Adrenal gland (tissue), 12 donors: ENCODE measurements around the gene FLYWCH1. TPM values are rescaled to one million over a fixed set of nuclear protein-coding genes. Genes with fewer than 3 reads are reported as not detected.

Experiments
- DNase-seq, 7 donors: peaks; one replicate each; pipeline ENCODE4 v3.0.0-alpha.2; 2019 to 2020
- H3K27ac ChIP-seq, 5 donors: fragments of 200-600 bp; sonication (generic) in 4 of 5; 1 replicate in 3 of 5; 2 replicates in 2 of 5; pipeline versions ENCODE4 v1.5.1 to v1.8.0; 2016 to 2020; ENCODE audit warnings: mild to moderate bottlenecking in 1 of 5
- H3K27me3 ChIP-seq: fragments of 200-600 bp; 2 replicates; pipeline ENCODE4 v1.8.0; 2021
- H3K36me3 ChIP-seq, 2 donors: fragments of 200-600 bp; replicated peaks in 1 of 2; 1 replicate in 1 of 2; 2 replicates in 1 of 2; pipeline versions ENCODE4 v1.5.1 to v1.8.0; 2018 to 2022
- H3K4me1 ChIP-seq, 2 donors: fragments of 200-600 bp; replicated peaks in 1 of 2; 1 replicate in 1 of 2; 2 replicates in 1 of 2; pipeline versions ENCODE4 v1.5.1 to v1.8.0; 2018 to 2021
- H3K4me3 ChIP-seq, 4 donors: fragments of 200-600 bp; sonication (generic) in 3 of 4; one replicate each; pipeline ENCODE4 v1.5.1; 2016 to 2018
- H3K9me3 ChIP-seq, 3 donors: fragments of 200-600 bp; sonication (generic) in 1 of 3; replicated peaks in 1 of 3; 1 replicate in 2 of 3; 2 replicates in 1 of 3; pipeline versions ENCODE4 v1.5.1 to v1.8.0; 2016 to 2021
- CTCF ChIP-seq, 6 experiments: fragments of 450-650 bp in 4 of 6; fragments of 200-600 bp in 2 of 6; sonication (generic) in 1 of 6; IDR thresholded peaks; 1 replicate in 5 of 6; 2 replicates in 1 of 6; pipeline versions ENCODE4 v1.5.1 to v1.8.0; 2016 to 2021; ENCODE audit warnings: antibody characterized with exemption in 6 of 6, mild to moderate bottlenecking in 2 of 6, moderate library complexity in 1 of 6
- POLR2A ChIP-seq, 2 donors: fragments of 450-650 bp; IDR thresholded peaks; one replicate each; pipeline ENCODE4 v1.6.1; 2017; ENCODE audit warnings: antibody characterized with exemption in 2 of 2, mild to moderate bottlenecking in 2 of 2, moderate library complexity in 1 of 2
- WGBS, 4 donors: extraction: QIAGEN DNeasy Blood & Tissue Kit in 2 of 4; methylation state at CpG; one replicate each; pipeline versions ENCODE4 v1.1.5 to v1.1.7; 2013 to 2017; 5-methylcytosine and 5-hydroxymethylcytosine counted together
- intact Hi-C, 2 donors: fragments of 100-400 bp; cut with DNase I; formaldehyde crosslinking; loops; one replicate each; pipeline versions ENCODE4 v1.14.1 to v1.15.0; 2022 to 2023
- polyA plus RNA-seq, 3 donors: library from polyadenylated mRNA; stranded (reverse); fragments of 200-250 nt in 2 of 3; fragments of 350-450 nt in 1 of 3; fragmentation: Illumina TruSeq in 1 of 3; extraction: RNeasy Lipid Tissue Mini Kit (QIAGEN cat#74804) in 1 of 3; gene quantifications; one replicate each; pipeline ENCODE4 v1.2.3, GENCODE V29; 2013 to 2014
- total RNA-seq, 9 donors: library from RNA; depleted of rRNA in 4 of 9; stranded (reverse); fragments of >200 nt in 4 of 9; fragments of 120-200 nt in 1 of 9; fragmentation: NEBNext Ultra II Directional in 1 of 9; extraction: Animal tissue kit (Norgen Biotek cat#: 25700) in 1 of 9; gene quantifications; one replicate each; pipeline versions ENCODE4 v1.1.0 to v1.2.4, GENCODE V29; 2013 to 2023
- donor health status: healthy with polysubstance abuse.
- donor health status: Bipolar disorder and iron deficiency.
- donor health status: DM: yes; HTN: yes; CAD: no.
- donor health status: DM: no; HTN: no; CAD: no.
- donor health status: DM: no; HTN: no; CAD: no.
- donor health status: DM: yes; HTN: yes; CAD: no.

FLYWCH1 gene
- total and polyA plus RNA-seq, 12 donors = 3.3 to 89.8 (median 50.4) TPM

DNA sequence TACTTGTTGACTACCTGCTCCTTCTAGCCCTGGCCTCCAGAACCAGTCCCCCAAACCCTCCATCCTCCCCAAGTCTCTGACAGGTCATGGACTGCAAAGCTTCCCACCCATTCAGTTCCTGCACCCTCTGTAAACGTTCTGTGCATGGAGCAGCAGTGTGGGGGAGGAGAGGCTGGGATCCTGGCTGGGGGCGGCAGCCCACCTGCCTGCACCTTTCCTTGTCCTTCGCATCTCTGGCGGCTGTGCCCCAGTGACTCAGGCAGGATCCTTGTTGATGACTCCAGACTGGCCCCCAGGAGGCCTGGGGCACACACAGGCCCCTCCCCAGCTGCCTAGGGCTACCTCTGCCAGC is 70.1 kb downstream of the FLYWCH1 start:
- 44 to 67% (median 56%) methylated on average over 4 of the region's 4 CpGs for WGBS, 4 donors
- Histone ChIP-seq H3K27ac (peak overlapping the region in 2 of 5 donors; percentile 83 to 84), H3K27me3 (peaks cover 4% of the 10 kb centered on the region), H3K4me3 (no peak overlapping the region), H3K4me1 (peaks cover 12 to 24% of the 10 kb centered on the region in 2 donors), H3K9me3 (no peaks in the 10 kb centered on the region), H3K36me3 (no peaks in the 10 kb centered on the region)
- DNase-seq = no peak
- TF ChIP-seq POLR2A (IDR thresholded peaks at IDR 0.05) (no peak), CTCF (IDR thresholded peaks at IDR 0.05) (no peak)
- intact Hi-C loops = loop anchor here in 1 of 2 donors (10.0 kb wide), 1 partner anchor 57 kb away; no protein-coding TSS in a partner anchor

DNA sequence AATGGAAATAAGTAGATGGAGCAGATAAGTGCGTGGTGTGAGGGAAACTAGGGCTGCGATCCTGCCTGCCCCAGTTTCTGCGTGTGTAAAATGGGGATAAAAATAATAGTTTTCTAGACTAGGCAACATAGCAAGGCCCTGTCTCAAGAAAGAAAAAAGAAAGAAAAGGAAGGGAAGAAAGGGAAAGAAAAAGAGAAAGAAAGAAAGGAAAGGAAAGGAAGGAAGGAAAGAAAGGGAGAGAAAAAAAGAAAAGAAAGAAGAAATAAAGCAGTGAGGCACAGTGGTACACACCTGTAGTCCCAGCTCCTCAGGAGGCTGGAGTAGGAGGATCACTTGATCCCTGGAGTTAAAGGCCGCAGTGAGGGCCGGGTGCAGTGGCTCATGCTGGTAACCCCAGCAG is 70.7 kb downstream of the FLYWCH1 start:
- H3K4me1 ChIP-seq = peaks cover 12 to 24% of the 10 kb centered on the region in 2 donors
- no peak for DNase-seq
- intact Hi-C loops = loop anchor here in 1 of 2 donors (10.0 kb wide), 1 partner anchor 58 kb away; no protein-coding TSS in a partner anchor
- no peak for TF ChIP-seq POLR2A (IDR thresholded peaks at IDR 0.05)
- no peak for TF ChIP-seq CTCF (IDR thresholded peaks at IDR 0.05)
- no peaks in the 10 kb centered on the region for H3K36me3 ChIP-seq
- no peak overlapping the region for H3K4me3 ChIP-seq
- H3K27ac ChIP-seq = no peak overlapping the region
- WGBS, 4 donors = 69 to 88% (median 79%) methylated on average over 5 of the region's 5 CpGs
- no peaks in the 10 kb centered on the region for H3K9me3 ChIP-seq
- peaks cover 4% of the 10 kb centered on the region for H3K27me3 ChIP-seq

DNA sequence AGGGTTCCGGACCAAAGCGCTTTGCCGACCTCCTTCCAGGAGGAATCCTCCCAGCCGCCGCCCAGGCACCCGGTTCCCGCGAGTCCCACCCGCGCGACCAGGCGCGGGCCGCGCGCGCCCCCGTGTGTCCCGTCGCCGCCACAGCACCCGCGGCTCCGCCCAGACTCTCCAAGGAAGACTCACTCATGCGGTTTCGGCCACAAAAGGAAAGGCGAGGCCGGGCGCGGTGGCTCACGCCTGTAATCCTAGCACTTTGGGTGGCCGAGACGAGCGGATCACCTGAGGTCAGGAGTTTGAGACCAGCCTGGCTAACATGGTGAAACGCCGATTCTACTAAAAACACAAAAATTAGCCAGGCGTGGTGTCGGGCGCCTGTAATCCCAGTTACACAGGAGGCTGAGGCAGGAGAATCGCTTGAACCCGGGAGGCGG is 72.0 kb downstream of the FLYWCH1 start:
- H3K4me3 ChIP-seq = peak overlapping the region in 1 of 4 donors; percentile 16
- intact Hi-C loops = loop anchor here in 1 of 2 donors (10.0 kb wide), 1 partner anchor 59 kb away; no protein-coding TSS in a partner anchor
- peaks cover 12 to 24% of the 10 kb centered on the region in 2 donors for H3K4me1 ChIP-seq
- H3K27ac ChIP-seq = no peak overlapping the region
- H3K9me3 ChIP-seq = no peaks in the 10 kb centered on the region
- peaks cover 4% of the 10 kb centered on the region for H3K27me3 ChIP-seq
- no peaks in the 10 kb centered on the region for H3K36me3 ChIP-seq
- peak; percentile 64 to 90 (median 80) for DNase-seq
- TF ChIP-seq CTCF (IDR thresholded peaks at IDR 0.05) (peak; percentile 55 to 93 (median 77)), POLR2A (IDR thresholded peaks at IDR 0.05) (no peak)
- WGBS, 4 donors = 9 to 19% (median 14%) methylated on average over 19 to 42 of the region's 42 CpGs

DNA sequence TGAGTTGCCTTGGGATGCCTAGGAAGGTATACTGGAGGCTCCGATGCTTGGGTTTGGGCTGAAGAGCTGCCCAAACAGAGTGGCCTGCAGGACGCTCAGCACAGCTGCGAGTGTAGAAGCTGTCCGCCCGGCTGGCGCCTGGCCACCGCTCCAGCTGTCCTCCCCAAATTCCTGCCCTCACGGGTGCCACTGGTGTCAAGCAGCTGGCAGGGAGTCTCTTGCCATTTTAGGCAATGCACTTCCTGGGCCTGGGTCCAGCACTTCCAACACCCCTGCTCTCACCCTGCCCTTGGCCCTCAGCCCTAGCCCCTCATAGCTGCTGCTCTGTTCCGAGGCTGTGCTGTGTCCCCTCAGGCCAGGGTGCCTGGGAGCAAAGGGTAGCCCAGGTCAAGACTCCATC is 73.7 kb downstream of the FLYWCH1 start:
- no peak for TF ChIP-seq CTCF (IDR thresholded peaks at IDR 0.05)
- TF ChIP-seq POLR2A (IDR thresholded peaks at IDR 0.05) = no peak
- intact Hi-C loops = loop anchor here in 1 of 2 donors (10.0 kb wide), 1 partner anchor 61 kb away; no protein-coding TSS in a partner anchor
- H3K27me3 ChIP-seq = no peaks in the 10 kb centered on the region
- H3K4me1 ChIP-seq = peaks cover 7 to 16% of the 10 kb centered on the region in 2 donors
- WGBS, 4 donors = 53 to 73% (median 54%) methylated on average over 2 to 9 of the region's 9 CpGs
- no peak overlapping the region for H3K27ac ChIP-seq
- DNase-seq = no peak
- no peak overlapping the region for H3K4me3 ChIP-seq
- H3K36me3 ChIP-seq = no peaks in the 10 kb centered on the region
- no peaks in the 10 kb centered on the region for H3K9me3 ChIP-seq
